ENCODE data around the gene MAP7. TPM values are rescaled to one million over a fixed set of nuclear protein-coding genes. Genes with fewer than 3 reads are reported as not detected.
A peak's percentile ranks its signal among the peaks of the same experiment; 100 is the strongest.
"Not testable (repeated sequence)": the region's sequence is repeated elsewhere in the genome, so short reads cannot be mapped to it uniquely, and the experiment has no call there.

The MAP7 gene
- total RNA-seq, 5 donors from 2014 or later (not counting 1 experiment from before 2014, with no cell fraction given) = 0.33 to 0.73 (median 0.57) TPM

GRCh38 chr6:136382676-136383252 is 167.5 kb downstream of the MAP7 start:
- H3K27me3 ChIP-seq (replicated peaks in 1 of 2; ENCODE audit: control insufficient read depth in 2 of 2, extremely low read depth in 1 of 2, insufficient read depth in 2 of 2, low read length in 1 of 2) = no peaks in the 10 kb centered on the region
- ChIA-PET CTCF (no interaction called here), POLR2A (no interaction called here)
- Mint-ChIP-seq H3K27ac (no peak overlapping the region), H3K4me3 (no peak overlapping the region), H3K9me3 (no peaks in the 10 kb centered on the region), H3K36me3 (no peaks in the 10 kb centered on the region), H3K27me3 (no peaks in the 10 kb centered on the region), H3K4me1 (no peaks in the 10 kb centered on the region)
- no peaks in the 10 kb centered on the region for H3K4me1 ChIP-seq (ENCODE audit: control insufficient read depth in 1 of 2, extremely low read depth in 1 of 2, insufficient read depth in 2 of 2, low read length in 2 of 2)
- H3K4me3 ChIP-seq (ENCODE audit: control insufficient read depth in 1 of 2, extremely low read depth in 1 of 2, low read length in 1 of 2) = no peak overlapping the region
- no peak for DNase-seq
- ATAC-seq (replicated peaks in 1 of 4) = no peak
- H3K27ac ChIP-seq (ENCODE audit: low read length) = no peak overlapping the region
- H3K9me3 ChIP-seq = no peaks in the 10 kb centered on the region
- no peaks in the 10 kb centered on the region for H3K36me3 ChIP-seq (ENCODE audit: control insufficient read depth in 2 of 2, extremely low read depth in 1 of 2, insufficient read depth in 1 of 2, low read length in 1 of 2)

- H3K4me3 ChIP-seq (ENCODE audit: control insufficient read depth in 1 of 2, extremely low read depth in 1 of 2, low read length in 1 of 2) = no peak overlapping the region
- no peaks in the 10 kb centered on the region for H3K27me3 ChIP-seq (replicated peaks in 1 of 2; ENCODE audit: control insufficient read depth in 2 of 2, extremely low read depth in 1 of 2, insufficient read depth in 2 of 2, low read length in 1 of 2)
- POLR2A ChIA-PET = no interaction called here
- no peaks in the 10 kb centered on the region for H3K36me3 ChIP-seq (ENCODE audit: control insufficient read depth in 2 of 2, extremely low read depth in 1 of 2, insufficient read depth in 1 of 2, low read length in 1 of 2)
- Mint-ChIP-seq H3K4me3 (no peak overlapping the region), H3K27ac (no peak overlapping the region), H3K27me3 (peaks cover 0 to 11% of the 10 kb centered on the region in 2 donors), H3K4me1 (no peaks in the 10 kb centered on the region), H3K9me3 (no peaks in the 10 kb centered on the region), H3K36me3 (no peaks in the 10 kb centered on the region)
- CTCF ChIA-PET = no interaction called here
- DNase-seq = no peak
- H3K27ac ChIP-seq (ENCODE audit: low read length) = no peak overlapping the region
- H3K9me3 ChIP-seq = no peaks in the 10 kb centered on the region
- H3K4me1 ChIP-seq (ENCODE audit: control insufficient read depth in 1 of 2, extremely low read depth in 1 of 2, insufficient read depth in 2 of 2, low read length in 2 of 2) = no peaks in the 10 kb centered on the region
- ATAC-seq (replicated peaks in 1 of 4) = no peak
Observed at GRCh38 chr6:136378888-136379287, 171.3 kb downstream of the MAP7 start.

- H3K36me3 Mint-ChIP-seq; H3K9me3 Mint-ChIP-seq; POLR2A ChIA-PET; H3K4me3 ChIP-seq (ENCODE audit: control insufficient read depth in 1 of 2, extremely low read depth in 1 of 2, low read length in 1 of 2); H3K27ac ChIP-seq (ENCODE audit: low read length); H3K36me3 ChIP-seq (ENCODE audit: control insufficient read depth in 2 of 2, extremely low read depth in 1 of 2, insufficient read depth in 1 of 2, low read length in 1 of 2); H3K27me3 ChIP-seq (replicated peaks in 1 of 2; ENCODE audit: control insufficient read depth in 2 of 2, extremely low read depth in 1 of 2, insufficient read depth in 2 of 2, low read length in 1 of 2); H3K4me1 Mint-ChIP-seq; ATAC-seq (replicated peaks in 1 of 4); H3K27ac Mint-ChIP-seq; DNase-seq; H3K9me3 ChIP-seq; H3K4me3 Mint-ChIP-seq; H3K4me1 ChIP-seq (ENCODE audit: control insufficient read depth in 1 of 2, extremely low read depth in 1 of 2, insufficient read depth in 2 of 2, low read length in 2 of 2): not testable (repeated sequence)
- WGBS (ENCODE audit: insufficient coverage) = 97% methylated on average over 3 of the region's 4 CpGs
- CTCF ChIA-PET = interaction anchor here in 1 of 2 donors (0.6 kb wide), 1 partner anchor 414 kb away, joined by 3 read pairs; no protein-coding TSS in a partner anchor
- H3K27me3 Mint-ChIP-seq = peaks cover 3 to 15% of the 10 kb centered on the region in 2 donors
Observed at GRCh38 chr6:136375836-136376235, 174.4 kb downstream of the MAP7 start.

- Mint-ChIP-seq H3K36me3 (no peaks in the 10 kb centered on the region), H3K27me3 (peaks cover 3 to 20% of the 10 kb centered on the region in 2 donors), H3K9me3 (no peaks in the 10 kb centered on the region), H3K4me1 (no peaks in the 10 kb centered on the region), H3K4me3 (no peak overlapping the region), H3K27ac (no peak overlapping the region)
- no peaks in the 10 kb centered on the region for H3K27me3 ChIP-seq (replicated peaks in 1 of 2; ENCODE audit: control insufficient read depth in 2 of 2, extremely low read depth in 1 of 2, insufficient read depth in 2 of 2, low read length in 1 of 2)
- DNase-seq (no peak), ATAC-seq (replicated peaks in 1 of 4) (no peak)
- H3K4me1 ChIP-seq (ENCODE audit: control insufficient read depth in 1 of 2, extremely low read depth in 1 of 2, insufficient read depth in 2 of 2, low read length in 2 of 2) = no peaks in the 10 kb centered on the region
- ChIA-PET POLR2A (no interaction called here), CTCF (no interaction called here)
- H3K4me3 ChIP-seq (ENCODE audit: control insufficient read depth in 1 of 2, extremely low read depth in 1 of 2, low read length in 1 of 2) = no peak overlapping the region
- no peaks in the 10 kb centered on the region for H3K9me3 ChIP-seq
- no peaks in the 10 kb centered on the region for H3K36me3 ChIP-seq (ENCODE audit: control insufficient read depth in 2 of 2, extremely low read depth in 1 of 2, insufficient read depth in 1 of 2, low read length in 1 of 2)
- H3K27ac ChIP-seq (ENCODE audit: low read length) = no peak overlapping the region
- WGBS (ENCODE audit: insufficient coverage) = no CpG with 5 or more reads among the region's 2 CpGs
Observed at GRCh38 chr6:136371959-136372358, 178.3 kb downstream of the MAP7 start.

GRCh38 chr6:136370988-136371728 is 179.1 kb downstream of the MAP7 start:
- Histone ChIP-seq H3K36me3 (ENCODE audit: control insufficient read depth in 2 of 2, extremely low read depth in 1 of 2, insufficient read depth in 1 of 2, low read length in 1 of 2) (no peaks in the 10 kb centered on the region), H3K9me3 (no peaks in the 10 kb centered on the region), H3K4me3 (ENCODE audit: control insufficient read depth in 1 of 2, extremely low read depth in 1 of 2, low read length in 1 of 2) (no peak overlapping the region), H3K4me1 (ENCODE audit: control insufficient read depth in 1 of 2, extremely low read depth in 1 of 2, insufficient read depth in 2 of 2, low read length in 2 of 2) (peaks cover 0 to under 1% of the 10 kb centered on the region in 2 experiments), H3K27ac (ENCODE audit: low read length) (no peak overlapping the region), H3K27me3 (replicated peaks in 1 of 2; ENCODE audit: control insufficient read depth in 2 of 2, extremely low read depth in 1 of 2, insufficient read depth in 2 of 2, low read length in 1 of 2) (no peaks in the 10 kb centered on the region)
- Mint-ChIP-seq H3K4me3 (no peak overlapping the region), H3K27ac (no peak overlapping the region), H3K4me1 (peaks cover 2 to 3% (median 3%) of the 10 kb centered on the region in 3 donors), H3K27me3 (peaks cover 3 to 20% of the 10 kb centered on the region in 2 donors), H3K9me3 (no peaks in the 10 kb centered on the region), H3K36me3 (no peaks in the 10 kb centered on the region)
- POLR2A ChIA-PET = no interaction called here
- CTCF ChIA-PET = no interaction called here
- DNase-seq (no peak), ATAC-seq (replicated peaks in 1 of 4) (no peak)
- WGBS (ENCODE audit: insufficient coverage) = 77% methylated on average over 3 of the region's 4 CpGs

GRCh38 chr6:136365776-136366354 is 184.4 kb downstream of the MAP7 start:
- Mint-ChIP-seq H3K4me3 (peak overlapping the region in 2 of 3 donors; percentile 3 to 63), H3K9me3 (no peaks in the 10 kb centered on the region), H3K4me1 (peaks cover 8 to 15% (median 11%) of the 10 kb centered on the region in 3 donors), H3K27ac (peak overlapping the region; percentile 11 to 17), H3K27me3 (peaks cover 0 to 8% of the 10 kb centered on the region in 2 donors), H3K36me3 (no peaks in the 10 kb centered on the region)
- ChIA-PET POLR2A (no interaction called here), CTCF (no interaction called here)
- ATAC-seq (replicated peaks in 1 of 4) (peak; percentile 68 to 77 (median 68)), DNase-seq (peak in 28 of 35 experiments; percentile 2 to 51 (median 22))
- 8% methylated on average over 6 of the region's 11 CpGs for WGBS (ENCODE audit: insufficient coverage)
- H3K4me3 ChIP-seq (ENCODE audit: control insufficient read depth in 1 of 2, extremely low read depth in 1 of 2, low read length in 1 of 2) = no peak overlapping the region
- H3K9me3 ChIP-seq = no peaks in the 10 kb centered on the region
- no peaks in the 10 kb centered on the region for H3K36me3 ChIP-seq (ENCODE audit: control insufficient read depth in 2 of 2, extremely low read depth in 1 of 2, insufficient read depth in 1 of 2, low read length in 1 of 2)
- peaks cover 0 to 7% of the 10 kb centered on the region in 2 experiments for H3K4me1 ChIP-seq (ENCODE audit: control insufficient read depth in 1 of 2, extremely low read depth in 1 of 2, insufficient read depth in 2 of 2, low read length in 2 of 2)
- H3K27me3 ChIP-seq (replicated peaks in 1 of 2; ENCODE audit: control insufficient read depth in 2 of 2, extremely low read depth in 1 of 2, insufficient read depth in 2 of 2, low read length in 1 of 2) = peaks cover 0 to 7% of the 10 kb centered on the region in 2 experiments
- H3K27ac ChIP-seq (ENCODE audit: low read length) = no peak overlapping the region

All from T-cell (primary cell).